NCI-H2227 (cell line): ENCODE results near the gene TRIM62.
"Not testable (repeated sequence)": the region's sequence is repeated elsewhere in the genome, so short reads cannot be mapped to it uniquely, and the experiment has no call there.

Experiments used
- DNase-seq: peaks from one replicate; lab custom pipeline; 2025; ENCODE audit not compliant: unreplicated experiment; lab: John Stamatoyannopoulos, UW

Gene TRIM62

DNA sequence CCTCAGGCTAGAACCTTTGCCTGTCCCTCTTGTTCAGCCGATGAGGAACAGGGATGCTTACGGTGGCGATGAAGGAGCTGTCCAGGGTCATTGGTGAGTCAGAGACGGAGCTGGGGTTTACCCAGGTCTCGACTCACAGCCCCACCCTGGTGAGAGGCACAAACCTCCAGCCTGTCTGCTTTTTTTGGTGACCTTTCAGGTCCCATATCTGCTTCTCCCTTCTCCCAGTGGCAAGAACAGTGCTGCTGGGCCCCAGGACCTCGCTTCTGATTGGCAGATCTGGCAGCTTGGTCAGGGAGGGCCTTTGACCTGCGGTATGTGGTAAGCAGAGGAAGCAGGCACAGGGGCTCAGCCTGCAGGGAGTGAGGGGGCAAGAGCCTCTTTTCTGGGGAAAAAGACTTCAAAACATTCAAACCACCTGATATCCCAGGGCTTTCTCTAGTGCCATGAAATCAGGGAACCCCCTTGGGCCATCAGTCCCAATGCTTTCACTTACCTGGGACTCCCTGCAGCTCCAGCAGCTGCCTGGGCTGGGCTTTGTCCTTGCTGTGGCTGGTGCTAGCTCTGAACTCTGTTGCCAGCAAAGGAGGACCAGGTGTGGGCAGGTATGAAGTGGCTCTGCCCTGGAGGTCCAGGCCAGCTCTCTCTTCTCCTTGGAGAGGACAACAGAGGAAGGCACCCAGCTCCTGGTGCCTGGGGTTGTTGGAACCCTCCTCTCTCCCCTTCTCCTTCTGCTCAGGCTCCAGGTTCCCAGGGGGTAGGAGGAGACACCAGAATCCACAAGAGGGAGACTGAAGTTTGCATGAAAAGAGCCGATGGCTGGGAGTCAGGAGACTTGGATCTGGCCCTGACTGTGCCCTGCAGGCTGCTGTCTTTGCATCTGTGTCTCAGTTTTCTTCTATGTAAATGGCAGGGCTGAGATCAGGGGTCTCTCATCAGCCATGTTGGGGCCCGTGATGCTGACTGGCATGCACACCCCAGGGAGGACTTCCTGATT lies 41.4 kb downstream of the TRIM62 start:
- no peak for DNase-seq

DNA sequence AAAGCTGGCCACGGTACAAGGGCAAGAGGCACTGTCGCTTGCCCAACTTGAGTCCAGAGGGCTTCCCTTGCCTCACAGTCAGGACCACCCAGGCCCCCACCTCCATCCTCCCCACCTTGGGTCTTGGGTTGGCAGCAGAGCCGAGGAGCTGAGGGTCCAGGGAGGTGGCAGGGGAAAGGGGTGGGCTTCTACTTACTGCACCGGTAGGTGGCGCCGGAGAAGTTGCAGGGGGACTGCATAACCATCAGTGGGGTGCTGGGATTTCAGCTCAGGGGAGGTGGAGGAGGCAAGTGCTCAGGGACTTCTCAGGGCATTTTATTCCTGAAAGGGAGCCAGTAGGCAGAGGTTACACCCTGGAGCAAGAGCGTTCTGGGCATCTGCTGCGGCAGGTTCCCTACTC lies 44.0 kb downstream of the TRIM62 start:
- peak; percentile 56 for DNase-seq

DNA sequence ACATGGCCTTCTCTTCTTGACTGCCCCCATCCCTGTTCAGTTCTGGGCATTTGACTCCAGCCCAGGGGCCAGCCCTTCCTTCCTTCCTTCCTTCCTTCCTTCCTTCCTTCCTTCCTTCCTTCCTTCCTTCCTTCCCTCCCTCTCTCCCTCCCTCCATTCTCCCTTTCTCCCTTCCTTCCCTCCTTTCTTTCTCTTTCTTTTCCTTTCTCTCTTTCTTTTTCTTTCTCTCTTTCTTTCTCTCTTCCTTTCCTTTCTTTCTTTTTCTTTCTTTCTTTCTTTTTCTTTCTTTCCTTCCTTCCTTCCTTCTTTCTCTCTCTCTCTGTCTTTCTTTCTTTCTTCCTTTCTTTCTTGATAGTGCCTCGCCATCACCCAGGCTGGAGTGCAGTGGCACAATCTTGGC lies 45.8 kb downstream of the TRIM62 start:
- DNase-seq = not testable (repeated sequence)

DNA sequence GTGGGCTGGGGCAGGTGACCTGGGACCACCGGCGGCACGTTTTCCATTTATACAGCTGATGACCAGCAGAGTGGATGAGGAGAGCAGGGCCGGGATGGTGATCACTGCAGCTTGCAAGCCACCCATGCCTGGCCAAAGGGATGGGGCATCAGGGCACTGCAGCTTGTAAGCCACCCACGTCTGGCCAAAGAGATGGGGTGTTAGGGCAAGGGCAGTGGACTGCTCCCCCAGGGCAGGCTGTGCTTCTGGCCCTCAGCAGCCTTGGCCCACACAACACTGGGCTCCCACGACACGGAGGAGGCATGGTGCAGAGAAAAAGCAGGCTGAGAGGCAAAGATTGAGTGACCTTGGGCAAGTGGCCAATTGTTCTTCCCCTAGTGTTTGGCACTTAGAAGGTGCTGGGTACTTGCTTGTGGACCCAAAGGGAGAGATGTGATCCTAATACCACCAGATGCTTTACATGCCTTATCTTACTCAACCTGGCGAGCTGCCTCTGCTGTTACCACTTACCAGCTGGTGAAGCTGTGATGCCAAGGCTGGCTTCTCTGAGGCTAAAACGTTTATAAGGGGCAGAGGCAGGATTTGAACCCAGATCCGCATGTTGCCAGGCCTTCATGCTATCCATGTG lies 48.3 kb downstream of the TRIM62 start:
- no peak for DNase-seq

DNA sequence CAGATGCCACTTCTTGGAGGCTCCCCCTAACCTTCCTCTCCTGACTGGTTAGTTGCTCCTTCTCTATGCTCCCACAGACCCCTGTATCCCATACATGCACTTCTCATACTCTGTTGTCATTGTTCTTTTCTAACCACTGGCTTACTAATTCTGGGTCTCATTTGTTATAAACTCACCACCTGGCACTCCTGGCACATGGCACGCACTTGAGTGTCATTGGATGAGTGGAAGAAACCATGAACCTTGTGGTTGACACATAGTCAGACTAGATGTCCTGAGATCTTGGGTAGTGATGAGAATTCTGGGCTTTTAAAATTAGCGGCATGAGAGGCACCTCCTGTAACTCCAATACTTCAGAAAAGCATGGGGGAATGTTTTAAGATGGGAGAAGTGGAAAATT lies 49.3 kb downstream of the TRIM62 start:
- no peak for DNase-seq

DNA sequence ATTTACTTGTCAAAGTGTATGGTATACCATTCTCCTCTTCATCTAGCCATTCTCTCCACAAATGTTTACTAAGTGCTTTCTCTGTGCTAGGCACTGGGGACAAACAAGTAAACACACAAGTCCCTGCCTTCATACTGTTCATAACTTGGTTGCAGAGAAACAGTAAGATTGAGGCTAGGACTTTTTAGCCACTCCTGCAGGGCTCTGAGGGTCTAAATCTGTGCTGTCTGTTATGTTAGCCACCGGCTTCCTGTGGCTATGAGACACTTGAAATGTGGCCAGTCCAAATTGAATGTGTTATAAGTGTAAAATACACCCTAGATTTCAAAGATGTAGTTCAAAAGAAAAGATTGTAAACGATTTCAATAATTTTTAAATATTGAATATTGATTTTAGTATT lies 50.7 kb downstream of the TRIM62 start:
- DNase-seq = no peak

DNA sequence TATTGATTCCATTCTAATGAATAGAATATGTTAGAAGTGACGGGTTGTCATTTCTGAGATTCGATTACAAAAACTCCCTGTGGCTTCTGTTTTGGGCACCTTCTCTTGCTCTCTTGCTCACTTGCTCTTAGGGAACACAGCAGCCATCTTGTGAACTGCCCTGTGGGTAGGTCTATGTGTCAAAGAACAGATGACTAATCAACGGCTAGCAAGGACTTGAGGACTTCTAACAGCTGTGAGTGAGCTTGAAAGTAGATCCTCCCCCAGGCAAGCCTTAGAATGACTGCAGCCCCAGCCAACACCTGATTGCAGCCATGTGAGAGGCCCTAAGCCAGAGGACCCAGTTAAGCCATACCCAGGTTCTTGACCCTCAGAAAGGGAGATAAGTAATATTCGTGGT lies 51.5 kb downstream of the TRIM62 start:
- peak; percentile 17 for DNase-seq

DNA sequence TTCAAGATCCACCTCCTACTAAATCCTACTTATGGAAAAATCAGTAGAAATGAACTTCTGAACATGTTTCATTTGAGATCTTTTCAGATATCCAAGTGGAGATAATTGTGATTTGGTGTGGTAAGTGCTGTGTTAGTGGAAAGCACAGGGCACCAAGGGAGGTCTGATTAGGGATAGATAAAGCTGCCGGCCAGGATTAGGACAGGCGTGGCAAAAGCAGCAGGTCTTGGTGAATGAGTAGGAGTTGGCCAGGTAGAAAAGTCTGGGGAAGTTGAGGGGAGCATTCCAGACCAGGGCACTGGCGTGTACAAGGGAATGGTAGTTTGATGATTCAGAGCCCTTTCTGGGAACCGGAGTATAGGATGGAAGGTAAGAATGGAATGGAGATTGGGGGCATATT lies 53.1 kb downstream of the TRIM62 start:
- DNase-seq = no peak

DNA sequence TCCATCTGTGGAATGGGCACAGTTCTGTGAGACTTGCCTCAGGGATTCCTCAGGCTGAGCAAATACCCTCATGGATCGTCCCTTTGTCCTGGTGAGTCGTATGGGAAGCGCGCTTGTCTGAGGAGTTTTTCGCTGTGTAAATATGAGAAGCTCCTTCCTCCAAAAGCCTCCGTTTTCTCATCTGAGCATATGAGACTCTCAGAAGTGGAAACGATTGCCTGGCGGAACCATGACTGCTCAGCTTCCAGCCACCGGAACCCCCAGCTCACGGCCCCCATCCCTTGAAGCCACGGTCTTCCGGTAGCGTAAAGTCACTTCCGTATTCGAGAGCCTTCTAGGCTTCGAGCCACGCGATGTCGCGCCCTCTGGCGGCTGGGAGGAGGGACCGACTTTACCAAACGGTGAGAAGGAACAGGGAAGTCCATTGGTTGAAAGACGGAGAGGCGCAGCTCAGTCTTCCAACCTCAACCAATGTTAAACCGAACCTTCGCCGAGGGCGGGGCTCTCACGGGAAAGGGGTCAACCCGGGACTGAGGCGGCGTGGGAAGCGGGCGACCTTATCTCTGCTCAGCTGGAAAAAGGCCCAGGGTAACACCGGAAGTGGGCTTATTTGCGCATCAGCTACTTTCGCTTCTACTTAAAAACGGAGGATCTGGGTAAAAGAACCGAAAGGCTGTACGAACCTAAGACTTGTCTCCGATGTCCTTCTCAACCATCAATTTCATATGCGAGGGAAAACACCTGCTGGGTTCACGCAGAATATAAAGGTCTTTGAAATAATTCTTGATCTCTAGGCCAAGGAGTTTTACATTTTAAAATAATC lies 54.6 kb downstream of the TRIM62 start:
- DNase-seq = peak; percentile 100

DNA sequence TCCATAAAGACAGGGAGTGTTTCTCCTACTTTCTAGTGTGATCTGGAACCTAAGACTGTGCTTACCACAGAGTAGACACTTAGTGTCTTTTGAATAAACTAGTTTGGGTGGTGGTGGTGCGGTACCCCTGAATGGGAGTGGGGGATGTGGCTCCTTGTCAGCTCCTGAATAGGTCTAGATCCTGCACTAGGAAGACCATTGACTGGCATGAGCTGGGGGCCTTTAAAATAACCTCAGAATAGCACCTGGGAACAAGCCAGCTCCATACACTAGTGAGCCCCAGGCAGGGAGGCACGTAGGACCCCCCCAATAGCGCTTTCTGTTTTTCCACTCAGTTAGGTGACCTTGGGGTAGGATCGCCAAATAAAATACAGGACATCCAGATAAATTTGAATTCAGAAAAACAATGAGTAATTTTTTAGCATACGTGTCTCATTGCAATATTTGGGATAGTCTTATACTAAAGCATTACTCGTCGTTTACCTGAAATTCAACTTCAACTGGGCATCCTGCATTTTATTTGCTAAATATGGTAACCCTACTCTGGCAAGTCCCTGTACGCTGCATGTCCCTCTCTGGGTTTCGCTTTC lies 55.3 kb downstream of the TRIM62 start:
- DNase-seq = no peak

DNA sequence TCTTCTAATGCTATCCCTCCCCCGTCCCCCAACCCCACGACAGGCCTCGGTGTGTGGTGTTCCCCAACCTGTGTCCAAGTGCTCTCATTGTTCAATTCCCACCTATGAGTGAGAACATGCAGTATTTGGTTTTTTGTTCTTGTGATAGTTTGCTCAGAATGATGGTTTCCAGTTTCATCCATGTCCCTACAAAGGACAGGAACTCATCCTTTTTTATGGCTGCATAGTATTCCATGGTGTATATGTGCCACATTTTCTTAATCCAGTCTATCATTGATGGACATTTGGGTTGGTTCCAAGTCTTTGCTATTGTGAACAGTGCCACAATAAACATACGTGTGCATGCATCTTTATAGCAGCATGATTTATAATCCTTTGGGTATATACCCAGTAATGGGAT lies 57.2 kb downstream of the TRIM62 start:
- DNase-seq = not testable (repeated sequence)

DNA sequence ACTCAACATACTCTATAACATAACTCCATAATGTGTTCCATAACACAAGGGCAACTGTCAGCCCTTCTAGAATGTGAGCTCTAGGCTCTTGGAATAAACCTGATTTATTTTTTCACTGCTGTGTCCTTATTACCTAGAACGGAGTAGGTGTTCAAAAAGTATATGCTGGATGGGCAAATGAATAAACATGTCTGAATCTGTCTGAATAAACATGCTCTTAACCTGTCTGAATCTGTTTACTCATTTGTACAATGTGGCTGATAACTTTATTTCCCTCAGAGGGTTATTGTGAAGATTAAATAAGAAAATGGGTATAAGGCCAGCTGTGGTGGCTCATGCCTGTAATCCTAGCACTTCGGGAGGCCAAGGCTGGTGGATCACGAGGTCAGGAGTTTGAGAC lies 58.6 kb downstream of the TRIM62 start:
- no peak for DNase-seq

DNA sequence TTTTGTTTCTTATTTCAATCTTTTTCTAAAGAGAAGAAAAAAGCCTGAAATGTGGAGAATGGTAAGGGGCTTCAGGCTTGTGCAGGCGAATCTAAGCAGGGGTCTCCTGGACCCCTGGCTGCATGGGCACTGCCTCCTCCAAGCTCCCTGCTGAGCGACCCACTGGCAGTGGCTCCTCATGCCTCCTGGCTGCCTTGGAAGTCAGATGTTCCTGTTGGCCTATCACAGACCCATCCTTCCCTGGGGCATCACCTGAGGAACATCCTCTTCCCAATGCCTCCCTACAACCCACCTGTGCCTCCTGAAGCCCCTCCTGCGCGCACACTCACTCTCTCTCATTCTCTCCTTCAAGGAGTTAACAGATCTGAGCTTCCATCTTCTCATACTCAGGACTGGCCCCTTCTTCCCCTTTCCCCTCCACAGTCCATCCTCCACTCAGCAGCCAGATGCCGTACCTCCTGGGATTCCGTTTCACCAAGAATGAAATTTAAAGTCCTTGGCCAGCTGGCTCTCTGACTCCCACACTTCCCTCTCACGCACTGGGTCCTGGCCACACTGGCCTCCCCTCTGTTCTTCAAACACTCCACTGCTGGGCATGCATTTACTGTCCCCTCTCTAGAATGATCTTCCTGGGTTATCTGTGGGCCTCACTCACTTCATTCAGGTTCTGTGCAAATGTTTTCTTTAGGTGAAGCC lies 59.2 kb downstream of the TRIM62 start:
- DNase-seq = no peak

DNA sequence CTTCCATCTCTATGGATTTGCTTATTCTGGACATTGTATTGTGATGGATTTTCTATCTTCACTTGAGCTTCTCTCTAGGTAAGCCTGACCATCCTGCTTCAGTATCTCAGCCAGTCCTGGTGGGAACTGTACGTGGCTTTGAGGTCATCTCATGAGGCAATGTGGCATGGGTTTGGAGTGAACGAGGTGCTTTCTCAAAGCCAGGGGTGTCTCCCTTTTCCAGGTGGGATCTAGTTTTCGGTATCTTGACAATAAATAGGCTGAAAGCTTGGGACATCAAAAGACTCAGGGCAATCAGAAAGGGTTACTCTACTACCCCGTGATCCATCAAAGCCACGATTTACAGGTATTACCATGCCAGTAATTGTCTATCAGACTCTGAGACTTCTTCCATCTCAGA lies 60.1 kb downstream of the TRIM62 start:
- DNase-seq = no peak

DNA sequence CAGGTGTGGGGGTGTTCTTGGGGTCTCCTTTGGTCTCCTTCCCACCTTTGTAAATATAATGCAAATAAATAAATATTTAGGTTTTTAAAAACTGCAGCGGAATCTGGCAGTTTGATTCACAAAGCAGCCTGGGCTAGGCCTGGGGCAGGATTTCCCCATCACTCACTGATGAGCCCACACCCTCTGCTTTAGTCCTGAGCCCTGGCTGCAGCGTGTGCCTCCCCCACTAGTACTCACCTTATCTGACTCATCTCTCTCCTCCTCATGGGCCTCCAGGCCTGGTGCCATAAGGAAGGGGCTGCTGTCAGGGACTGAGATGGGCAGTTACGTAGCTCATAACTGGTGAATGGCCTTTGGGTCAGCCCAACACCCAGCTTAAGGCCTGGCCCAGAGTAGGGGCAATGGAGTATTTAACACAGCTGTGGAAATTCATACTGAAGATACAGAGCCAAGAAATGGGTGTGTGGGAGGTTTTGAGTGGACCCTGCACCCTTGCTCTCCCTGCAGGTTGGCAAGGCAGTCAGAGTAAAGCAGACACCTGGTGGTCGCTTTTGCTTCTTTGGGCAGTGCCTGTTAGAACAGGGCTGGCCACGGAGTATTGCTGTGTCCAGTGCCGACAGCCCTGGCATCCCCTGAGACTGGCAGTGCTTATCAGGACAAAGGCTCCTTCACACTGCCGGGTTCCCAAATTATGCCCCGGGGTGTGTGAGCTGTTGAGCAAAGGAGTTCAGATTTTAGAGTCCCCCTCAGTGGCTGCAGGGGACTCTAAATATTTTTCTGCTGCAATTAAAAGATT lies 61.2 kb downstream of the TRIM62 start:
- DNase-seq = no peak

DNA sequence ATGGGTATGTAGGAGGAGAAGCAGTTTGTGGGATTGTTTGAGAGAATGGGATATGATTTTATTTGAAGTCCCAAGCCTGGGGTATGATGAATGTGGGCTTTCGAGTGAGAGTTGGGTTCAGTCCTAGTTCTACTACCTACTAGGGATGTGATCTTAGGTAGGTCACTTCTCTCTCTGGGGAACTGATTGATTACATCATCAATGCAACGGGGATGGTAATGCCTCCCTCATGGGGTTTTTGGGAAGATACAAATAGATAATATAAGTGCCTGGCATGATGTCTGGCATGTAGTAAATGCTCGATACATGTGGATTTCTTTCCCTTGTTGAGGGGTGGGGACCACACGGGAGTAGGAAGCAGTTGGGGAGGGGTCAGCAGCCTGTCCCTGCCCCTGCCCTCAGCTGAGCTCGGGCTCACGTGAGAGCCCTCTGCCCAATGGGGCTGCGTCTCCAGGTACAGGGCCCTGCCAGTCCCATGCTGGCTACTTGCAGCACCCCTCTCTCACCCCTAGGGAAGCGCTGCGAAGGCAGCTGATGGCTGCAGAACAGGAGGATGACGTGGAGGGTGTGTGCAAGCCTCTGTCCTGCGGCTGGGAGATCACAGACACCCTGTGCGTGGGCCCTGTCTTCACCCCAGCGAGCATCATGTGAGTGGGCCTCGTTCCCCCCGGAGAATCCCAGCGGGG lies 62.2 kb downstream of the TRIM62 start:
- no peak for DNase-seq

DNA sequence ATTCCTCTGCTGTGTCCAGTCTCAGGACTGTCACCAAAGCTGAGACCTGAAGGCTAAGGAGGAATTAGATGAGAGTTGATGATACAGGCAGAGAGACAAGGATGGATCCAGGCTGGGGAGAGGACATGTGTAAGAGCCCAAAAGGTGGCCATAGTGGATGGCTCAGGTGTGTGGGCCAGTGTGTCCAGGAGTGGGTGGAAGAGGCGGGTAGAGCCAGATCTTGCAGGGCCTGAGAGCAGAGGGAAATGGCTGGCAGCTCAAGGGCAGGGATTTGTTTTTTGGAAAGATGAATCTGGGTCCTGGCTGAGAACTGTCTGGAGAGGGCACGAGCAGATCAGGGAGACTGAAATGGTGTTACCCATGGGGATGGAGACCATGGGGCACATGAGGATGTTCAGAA lies 62.8 kb downstream of the TRIM62 start:
- DNase-seq = no peak

DNA sequence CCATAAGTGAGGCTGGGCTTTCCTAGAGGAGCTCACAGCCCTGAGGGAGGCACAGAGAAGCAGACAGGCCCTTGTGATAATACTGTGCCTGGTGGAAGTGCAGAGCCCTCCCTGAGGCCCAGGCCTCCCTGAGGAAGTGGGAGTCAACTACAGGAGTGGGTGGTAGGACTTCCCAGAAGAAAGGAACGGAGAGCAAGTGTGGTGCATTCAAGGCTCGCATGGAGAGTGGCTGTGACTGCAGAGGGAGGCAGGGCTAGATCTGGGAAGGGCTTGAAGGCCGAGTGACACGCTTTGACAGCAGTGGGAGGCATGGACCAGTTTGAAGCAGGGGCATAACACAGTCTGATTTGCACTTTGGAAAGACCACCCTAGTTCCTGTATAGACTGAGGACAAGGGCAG lies 63.6 kb downstream of the TRIM62 start:
- no peak for DNase-seq

DNA sequence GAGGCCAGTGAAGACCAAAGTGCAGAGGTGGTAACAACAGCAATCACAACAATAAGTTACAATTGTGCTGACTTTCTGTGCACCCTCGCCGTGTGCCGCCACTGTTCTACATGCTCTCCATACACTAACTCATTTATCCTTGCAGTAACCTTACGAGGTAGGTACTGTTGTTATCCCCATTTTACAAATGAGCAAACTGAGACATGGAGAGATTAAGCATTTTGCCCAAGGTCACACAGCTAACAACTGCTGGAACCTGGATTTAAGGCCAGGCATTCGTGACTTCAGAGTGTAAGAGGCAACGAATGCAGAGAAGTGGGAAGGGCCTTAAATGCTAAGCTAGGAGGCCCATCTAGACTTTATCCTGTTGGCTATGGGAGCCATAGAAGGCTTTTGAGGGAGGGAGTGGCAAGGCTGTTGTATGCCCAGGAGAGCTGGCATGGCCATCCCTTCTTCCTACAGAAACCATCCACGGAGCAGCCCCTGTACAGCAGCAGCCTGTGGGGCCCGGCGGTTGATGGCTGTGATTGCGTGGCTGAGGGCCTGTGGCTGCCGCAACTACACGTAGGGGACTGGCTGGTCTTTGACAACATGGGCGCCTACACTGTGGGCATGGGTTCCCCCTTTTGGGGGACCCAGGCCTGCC lies 64.3 kb downstream of the TRIM62 start:
- DNase-seq = no peak
